Stimulated activated CD4-positive, alpha-beta T cell treated with anti-CD3 and anti-CD28 coated beads, Interleukin-2, amount 100 ng/mL, for 24 hours (primary cell): Measurements from ENCODE around the gene MAP3K7.

Source experiments
- DNase-seq, 2 donors: peaks; one replicate each; pipeline ENCODE4 v3.0.0-alpha.2; 2020

Gene MAP3K7

DNA sequence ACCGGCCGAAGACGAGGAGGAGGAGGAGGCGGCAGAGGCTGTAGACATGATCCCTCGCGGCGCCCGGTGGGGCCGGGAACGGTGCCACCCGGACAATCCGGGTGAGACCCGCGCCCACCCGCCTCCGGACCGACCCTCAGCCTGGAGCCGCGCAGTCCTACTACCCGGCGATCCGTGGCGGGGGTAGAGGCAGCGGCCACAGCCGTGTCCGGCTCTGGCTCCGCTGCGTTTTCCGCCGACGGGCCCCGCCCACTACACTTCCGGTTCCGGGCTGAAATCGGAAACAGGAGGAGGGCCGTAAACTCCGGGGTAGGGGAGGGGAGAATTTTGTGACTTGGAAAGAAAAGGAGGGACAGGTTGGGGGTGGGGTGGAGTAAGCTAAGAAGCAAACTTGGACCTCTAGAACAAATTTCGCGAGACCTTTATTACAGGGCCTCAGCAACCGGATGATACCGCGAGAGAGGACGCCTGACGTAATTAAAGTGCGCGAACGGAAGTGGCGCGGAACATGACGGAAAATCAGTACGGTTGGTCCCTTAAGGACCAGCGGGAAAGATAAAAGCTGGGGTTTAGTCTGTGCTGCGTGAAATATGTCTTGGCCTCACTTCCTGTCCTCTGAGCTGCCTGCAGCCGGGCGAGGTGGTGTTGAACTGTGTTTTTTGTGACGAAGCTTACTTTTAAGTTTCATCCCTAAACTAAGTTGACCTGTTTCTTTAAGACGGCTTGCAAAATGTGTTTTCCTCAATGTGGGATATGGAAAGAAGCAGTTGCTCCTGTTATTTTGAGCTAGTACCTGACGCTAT lies at the start of gene MAP3K7:
MAP3K7 (minus strand) TSS at position 237 of the 803 bp plus-strand sequence; CDS start at position 48, 189 bp downstream.
- peak; percentile 92 to 96 for DNase-seq

DNA sequence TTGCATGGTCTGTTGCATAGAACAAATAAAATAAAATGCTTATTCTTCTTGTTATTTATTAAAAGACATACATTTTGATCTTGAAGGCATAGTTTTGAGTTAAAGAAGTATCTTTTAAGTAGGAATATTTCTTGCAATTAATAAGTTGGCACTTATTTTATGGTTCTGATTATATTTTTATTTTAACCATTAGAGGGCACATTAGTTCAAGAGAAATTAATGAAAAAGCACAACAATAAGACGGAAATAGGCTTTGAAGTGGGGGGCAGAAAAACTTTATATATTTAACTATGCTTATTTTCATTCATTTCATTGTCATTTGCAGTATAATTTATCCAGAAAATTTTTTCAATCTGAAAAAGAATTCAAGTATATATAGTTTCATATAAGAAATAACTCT lies 44.2 kb upstream of the MAP3K7 start:
- DNase-seq, result no peak

DNA sequence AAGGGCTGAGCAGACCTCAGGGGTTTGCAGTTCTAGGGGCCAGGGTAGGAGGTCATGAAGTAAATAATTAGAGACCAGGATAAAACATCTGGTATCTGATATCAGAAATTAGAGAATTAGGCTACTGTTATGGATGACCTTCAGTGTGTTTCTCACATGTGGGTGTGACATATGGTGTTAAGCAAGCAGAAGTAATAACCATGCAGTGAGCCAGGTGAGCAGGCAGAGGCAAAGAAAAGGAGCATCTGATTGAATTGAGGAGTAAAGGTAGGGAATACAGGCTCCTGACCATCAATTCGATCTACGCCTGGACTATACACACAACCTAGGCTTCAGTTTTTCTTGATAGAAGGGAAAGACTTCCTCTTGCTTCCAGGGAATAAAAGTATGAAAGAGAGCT lies 34.7 kb upstream of the MAP3K7 start:
- DNase-seq, result no peak

DNA sequence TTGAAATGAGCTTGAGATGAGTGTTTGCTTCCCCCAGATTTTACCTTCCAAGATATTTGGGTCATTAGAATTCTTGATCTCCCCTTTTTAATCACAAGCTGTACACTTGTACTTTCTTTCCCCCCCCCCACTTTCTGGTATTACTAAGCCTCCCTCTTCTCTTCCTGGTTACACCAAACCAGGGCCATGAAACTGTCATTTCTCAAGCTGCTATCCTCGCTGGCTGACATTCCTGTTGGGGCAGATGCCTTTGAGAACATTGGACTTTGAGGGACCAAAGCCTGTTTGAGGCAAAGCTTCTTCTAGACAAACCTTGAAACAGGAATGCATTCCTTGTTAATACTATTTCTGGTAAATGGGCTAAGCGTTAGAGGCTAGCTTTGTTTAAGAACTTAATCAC lies 32.3 kb upstream of the MAP3K7 start:
- DNase-seq, result no peak

DNA sequence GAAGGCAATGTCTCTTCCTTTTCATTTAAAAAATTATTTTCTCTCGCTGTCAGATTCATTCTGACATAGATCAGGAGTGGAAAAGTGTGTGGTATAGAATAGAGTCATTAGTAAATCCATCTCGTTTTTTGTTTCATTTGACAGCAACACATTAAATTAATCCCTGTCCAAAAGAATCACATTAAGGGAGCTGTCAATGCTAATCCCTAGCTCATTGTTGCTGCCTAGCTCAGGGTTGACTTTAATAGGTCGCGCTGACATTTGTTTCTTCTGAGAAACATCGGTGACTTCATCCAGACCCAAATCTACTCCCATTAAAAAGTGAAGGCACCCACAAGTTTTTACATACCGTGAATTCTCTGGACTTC lies 25.4 kb upstream of the MAP3K7 start:
- DNase-seq, result no peak

DNA sequence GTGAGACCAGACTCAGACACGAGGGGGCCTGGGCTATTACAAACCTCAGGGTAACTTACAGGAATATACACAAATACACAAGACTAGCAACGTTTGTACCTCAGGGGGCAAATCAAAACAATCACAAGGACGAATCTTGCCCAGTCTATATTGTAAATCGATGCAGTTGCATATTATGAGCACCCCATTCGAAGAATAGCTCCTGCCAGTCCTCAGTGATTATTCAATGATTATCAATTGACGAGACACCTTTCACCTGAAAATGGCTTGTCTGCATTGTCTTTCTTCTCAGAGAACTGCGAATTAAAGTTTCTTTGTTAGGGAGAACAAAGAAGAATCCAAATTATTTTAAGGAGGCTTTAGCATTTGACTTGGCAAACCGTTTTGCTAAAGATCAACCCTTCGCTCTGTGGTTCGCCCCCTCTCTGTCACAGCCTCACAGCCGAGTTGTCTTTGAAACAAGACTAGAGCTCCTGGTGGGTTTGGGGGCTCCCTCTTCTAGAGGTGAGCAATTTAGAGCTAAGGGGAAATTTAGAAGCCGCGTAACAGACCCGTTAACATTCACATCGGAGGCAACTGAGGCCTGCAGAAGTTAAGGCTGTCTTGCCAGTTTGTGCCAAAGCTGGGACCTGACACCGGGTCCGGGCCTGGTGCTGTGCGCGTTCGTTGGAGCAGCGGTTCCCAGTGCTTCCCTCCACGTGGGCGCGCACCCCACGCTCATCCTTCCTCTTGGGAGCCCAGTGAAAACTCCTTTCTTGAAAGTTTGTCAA lies 24.9 kb upstream of the MAP3K7 start:
- DNase-seq, result no peak

DNA sequence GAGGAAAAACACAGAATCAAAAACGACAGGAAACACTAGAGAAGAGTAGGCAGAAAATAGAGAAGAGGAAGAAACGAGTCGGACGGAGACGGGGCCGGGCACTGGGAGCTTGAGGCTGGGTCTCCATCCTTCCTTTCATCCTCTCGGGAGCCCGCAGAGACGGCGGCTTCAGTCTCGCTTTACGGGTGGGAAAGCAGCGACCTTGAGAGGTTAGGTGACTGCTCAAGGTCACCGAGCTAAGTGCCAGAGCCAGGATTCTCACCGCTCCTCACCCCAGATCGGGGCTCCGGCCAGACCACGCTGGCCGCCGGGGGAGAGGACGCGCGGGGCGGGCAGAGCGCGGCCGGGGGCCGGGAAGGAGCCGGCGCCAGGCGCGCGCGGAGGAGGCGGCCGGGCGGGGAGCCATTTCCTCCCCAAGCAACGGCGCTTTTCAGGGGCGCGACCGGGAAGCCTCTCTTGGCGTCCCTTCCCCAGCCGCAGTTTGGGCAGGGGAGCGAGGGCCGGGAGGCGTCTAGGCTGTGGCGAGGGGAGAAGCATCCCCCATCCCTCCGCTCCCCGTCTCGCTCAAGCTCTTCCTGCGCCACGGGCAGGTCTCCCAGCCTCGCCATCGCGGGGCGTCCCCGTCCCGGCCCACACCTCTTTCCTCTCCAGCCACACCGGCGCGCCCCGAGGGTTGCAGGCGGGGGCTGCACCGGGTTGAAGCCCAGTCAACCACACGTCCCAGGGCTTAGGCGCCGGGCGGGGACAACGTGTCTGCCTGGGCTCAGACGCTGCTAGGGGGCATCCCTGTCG lies 24.1 kb upstream of the MAP3K7 start:
- DNase-seq, result peak; percentile 43 to 62

DNA sequence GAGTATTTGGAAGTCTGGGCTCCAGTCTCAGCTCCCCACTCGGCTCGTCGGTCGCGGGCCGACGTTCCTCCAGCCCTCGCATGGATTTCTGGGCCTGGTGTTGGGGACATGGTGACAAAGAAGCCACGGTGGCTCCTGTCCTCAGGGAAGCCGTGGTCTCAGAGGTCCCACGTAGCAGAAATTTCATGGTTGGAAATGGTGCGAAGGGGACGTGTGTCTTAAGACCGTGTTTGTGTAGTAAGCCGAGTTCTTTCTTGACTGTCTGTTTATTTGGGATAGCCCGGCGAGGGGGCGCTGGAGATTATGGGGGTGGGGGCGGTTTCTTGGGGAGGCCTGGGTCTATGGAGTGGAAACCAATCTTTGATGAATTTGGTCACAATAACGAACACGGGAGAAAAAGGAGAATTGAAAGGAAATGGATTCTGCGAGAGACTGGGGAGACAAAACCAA lies 23.5 kb upstream of the MAP3K7 start:
- DNase-seq, result no peak

DNA sequence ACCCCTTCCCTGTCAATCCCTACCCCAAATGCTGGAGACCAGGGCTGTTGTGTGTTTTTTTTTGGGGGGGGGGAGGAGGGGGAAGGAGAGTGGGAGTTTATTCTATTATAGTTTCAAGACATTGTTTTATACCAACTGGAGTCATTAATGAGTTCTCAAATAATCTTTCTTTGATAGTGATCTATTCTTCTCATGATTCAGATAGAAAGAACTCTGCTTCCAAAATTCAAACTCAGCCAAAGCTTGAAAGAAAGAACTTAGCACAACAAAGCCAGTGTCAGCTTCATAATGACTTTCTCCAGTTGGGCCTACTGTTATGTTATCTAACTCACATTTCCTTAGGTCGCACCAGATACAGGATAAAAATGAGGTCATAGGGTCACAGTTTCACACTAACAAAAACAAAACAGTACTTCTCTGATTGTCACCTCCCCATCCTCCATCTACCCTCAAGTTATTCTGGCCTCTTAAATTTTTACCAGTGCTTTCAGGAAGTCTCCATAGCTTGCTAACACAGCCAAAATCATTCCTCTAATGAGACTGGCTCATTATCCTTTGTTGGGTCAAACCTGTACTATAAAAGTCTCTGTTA lies 19.0 kb upstream of the MAP3K7 start:
- no peak for DNase-seq

DNA sequence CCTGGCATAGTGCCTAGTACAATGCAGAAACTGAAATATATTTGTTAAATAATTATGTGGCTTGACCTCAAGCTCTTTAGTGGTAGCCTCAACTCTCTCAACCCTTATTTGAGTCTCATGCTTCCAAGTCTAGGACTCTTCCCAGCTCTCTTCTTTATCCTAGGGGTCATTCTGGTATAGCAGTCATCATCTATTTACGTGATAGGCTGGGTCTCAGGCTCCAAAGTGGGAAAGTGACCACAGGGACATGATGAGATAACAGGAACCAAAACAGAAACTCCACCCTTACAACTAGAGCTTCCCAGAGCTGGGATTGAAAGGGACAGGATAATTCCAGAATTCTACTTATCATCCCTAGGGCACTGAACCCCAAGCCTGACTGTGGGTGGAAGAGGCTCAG lies 17.7 kb upstream of the MAP3K7 start:
- no peak for DNase-seq

DNA sequence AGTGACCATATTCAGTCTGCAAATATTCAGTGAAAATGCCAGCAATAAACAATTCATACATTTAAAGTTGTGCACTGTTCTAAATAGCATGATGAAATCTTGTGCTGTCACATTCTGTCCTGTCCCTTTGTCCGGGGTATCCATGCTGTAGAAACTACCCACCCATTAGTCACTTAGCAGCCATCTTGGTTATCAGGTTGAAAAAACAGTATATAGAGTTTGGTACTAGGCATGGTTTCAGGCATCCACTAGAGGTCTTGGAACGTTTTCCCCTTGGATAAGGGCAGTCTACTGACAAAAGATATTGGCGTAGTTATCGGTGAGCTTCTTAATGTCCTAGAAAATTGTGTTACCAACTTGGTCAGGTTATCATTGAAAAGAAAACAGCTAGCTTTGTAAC lies 12.3 kb upstream of the MAP3K7 start:
- no peak for DNase-seq

DNA sequence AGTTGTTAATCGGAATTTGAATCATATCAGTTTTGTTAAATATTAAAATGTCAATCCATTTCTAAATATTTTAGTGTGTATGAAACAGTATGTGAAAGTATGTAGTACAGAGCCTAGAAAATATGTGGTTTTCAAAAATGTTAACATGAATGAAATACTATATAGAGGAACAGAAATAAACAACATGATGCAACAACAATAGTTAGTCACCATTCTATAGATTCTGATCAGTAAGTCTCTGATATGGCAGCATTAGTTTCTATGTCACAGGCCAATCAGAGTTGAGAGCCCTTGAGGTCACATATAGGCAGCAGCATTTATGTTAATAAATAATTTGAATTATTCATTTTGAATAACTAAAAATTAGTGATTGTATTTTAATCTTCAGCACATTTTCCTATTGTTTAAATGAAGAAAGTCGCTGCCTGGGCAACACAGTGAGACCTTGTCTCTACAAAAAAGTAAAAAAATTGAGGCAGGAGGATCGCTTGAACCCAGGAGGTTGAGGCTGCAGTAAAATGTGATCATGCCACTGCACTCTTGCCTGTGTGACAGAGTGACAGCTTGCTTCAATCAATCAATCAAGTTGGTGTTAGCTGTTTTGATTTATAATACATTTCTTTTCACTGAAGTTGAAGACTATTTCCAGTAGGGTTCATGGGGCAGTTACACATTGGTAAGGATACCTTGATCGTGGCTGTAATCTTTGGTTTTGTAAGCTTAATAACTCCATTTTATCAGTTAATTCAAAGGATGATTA lies 11.5 kb upstream of the MAP3K7 start:
- DNase-seq, result no peak

DNA sequence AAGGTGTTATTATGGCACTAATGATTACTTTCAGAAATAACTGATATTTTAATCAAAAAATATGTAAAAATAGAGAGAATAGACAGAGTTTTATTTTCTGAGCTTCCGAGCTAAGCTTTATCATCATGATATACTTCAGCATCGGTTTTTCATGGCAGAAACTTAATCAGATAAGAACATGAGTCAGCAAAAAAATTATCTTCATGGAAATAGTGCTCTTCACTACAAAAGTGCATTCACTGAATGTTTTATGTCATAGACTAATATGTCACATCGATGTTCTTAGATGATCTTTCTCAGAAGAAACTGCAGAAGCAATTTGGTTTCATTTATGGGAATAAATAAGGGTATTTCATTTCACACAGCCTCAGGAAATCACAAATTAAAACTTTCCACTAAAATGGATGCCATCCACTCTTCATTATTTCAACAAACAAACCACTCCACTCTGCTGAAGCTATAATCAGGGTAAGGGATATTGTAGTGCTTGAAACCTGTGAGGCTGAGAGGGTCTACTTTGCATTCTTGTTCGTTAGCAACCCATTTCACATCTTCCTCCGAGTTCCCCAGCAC lies 10.2 kb upstream of the MAP3K7 start:
- no peak for DNase-seq

DNA sequence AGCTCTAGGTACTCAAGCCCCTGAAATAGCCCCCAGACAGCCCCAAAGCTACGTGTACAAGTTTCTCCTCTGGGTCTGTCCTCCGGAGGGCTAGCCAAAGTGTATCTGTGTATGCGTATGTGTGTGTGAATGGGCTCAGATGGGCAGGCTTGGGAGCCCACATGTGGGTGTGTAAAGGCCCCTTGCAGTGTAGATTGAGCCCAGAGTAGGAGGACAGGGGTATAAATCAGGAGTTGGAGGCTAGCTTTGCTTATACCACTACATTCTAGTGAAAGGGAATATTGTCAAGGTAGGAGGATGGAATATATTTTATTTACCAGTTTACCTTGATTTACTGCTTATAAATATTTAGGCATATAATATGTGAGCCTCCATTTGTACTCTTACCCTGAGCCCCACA lies 9.0 kb upstream of the MAP3K7 start:
- DNase-seq, result no peak

DNA sequence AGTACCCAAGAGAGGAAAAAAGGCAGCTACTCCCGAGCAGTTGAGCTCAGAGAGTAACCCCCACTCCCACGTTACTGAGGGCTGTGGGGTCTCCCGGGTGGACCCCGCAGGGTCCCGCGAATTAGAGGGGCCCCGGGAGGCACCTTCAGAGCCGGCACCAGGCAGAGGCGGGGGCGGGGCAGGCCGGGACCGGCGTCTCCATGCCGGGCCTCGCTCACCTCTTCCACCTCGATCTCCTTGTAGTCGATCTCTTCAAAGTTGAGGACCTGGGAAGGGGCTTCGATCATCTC lies 381 bp downstream of the MAP3K7 start:
- peak in 1 of 2 donors; percentile 51 for DNase-seq

DNA sequence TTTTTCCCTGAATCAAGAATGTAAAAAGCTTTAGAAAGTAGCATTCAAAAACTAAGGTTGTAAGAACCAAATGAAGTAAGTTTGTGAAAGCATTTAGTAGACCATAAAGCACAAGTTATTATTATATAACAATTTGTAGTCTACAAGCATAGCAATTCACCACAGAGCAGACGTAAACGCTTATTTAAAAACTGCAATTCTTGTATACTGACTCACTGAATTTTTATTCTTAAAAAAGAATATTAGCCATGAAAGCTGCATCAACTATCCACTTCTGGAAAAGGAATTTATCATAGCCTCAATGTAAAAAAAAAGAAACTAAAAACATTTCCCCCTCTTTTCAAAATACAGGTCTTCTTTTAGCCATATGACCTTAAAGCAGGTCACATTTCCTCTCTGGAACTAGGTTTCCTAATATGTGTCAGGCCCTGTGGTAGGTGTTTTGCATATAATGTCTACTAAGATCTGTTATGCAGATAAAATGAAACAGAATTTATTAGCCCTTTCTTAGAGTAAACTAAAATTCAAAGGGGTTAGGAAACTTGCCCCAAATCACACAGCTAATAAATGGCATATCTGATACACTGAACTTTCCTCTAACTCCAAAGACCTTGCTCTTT lies 2.1 kb downstream of the MAP3K7 start:
- DNase-seq, result no peak

DNA sequence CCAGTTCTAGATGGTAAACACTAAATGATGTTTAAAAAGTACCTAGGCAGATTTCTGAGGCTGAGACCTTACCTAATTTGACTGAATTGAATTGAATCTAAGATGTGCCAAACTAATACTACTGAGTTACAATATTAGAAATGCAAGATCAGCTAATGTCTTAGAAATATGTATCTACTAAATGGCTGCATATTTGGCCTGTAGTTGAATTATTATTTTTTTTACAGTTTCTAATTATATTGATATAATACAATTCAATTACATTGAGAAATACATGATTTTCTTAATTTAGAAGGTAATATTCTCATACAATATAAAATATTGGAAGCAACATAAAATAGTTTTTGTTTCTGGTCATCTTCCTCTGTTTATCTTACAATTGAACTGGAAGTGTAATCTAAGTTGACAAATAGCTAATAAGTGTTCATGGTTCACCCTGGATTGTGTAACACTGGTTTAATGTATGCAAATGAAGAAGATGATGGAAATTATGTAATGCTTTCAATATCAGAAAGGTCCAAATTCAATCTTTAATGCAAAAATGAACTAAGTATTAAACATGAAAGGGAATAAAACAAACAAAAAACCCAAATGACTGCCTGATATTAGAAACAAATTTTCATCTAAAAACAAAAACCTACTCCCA lies 2.9 kb downstream of the MAP3K7 start:
- DNase-seq, result no peak

DNA sequence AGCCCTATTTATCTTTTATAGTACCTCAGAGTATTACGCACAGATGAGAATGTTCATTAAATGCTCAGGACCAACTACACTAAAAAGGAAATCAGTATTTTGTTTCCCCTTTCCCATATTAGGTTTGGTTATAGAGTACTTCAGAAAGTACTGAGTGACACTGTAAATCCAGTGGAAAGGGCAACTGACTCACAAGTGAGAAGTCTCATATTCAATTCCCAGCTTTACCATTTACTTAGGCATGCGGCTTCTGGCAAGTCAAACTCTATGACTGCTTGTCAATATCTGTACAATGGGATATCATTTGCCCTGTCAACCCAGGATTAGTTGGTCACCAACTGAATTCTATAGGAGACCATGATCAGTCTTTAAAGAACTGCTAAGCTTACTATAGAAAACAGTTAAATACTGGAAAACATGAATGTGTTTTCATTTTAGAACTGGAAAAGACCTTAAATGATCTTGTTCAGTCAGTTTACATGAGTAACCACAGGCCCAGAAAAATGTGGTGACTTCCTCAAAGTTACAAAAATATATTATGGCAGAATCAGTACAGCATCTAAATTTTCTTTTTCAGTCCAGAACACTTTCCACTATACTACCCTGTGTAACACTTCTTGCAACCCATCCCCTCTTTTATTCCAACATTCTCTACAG lies 3.6 kb downstream of the MAP3K7 start:
- DNase-seq, result no peak

DNA sequence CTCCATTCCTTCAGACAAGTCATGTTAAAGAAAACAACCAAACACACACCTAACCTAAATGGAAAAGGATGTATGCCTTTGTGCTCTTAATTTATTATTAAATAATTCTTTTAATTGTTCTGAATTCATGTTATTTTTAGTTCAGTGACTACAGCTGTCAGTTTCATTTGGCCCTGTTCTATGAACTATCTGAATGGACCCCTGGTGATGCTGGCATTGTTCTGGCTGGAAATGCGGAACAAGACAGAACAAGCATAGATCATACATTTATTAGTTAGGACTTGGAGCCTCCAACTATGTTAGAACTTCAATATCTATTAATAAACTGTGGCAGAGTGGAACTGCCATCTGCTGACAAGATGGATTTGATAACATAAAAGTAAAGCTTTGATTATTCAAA lies 5.7 kb downstream of the MAP3K7 start:
- DNase-seq, result no peak

DNA sequence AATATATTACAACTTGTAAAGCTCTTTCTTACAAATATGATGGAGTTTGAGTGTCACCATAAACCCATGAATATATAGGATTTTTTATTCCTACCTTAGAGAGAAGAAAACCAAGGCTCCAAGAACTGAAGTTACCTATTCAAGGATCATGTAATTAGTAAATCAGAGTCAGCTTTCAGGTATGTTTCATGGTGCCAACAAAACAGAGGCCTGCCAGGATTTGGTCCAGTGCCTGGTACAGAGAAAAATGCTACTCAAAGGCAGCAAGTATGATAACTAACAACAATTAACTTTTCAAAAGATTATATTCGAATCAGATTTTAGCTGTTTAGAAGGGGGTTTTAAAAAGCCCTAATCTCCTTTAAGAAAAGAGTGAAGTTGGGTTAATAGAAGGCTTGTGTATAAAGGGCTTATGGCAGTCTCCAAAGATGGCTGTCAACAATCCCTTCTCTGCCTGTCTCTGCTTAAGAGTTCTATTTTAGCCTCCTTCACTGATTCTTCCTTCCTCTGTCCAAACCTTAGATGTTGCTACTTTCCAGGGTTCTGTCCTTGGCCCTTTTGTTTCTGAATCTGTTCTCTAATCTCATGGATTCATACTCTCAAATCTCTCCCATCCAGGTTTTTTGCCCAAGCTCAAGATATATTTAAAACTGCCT lies 7.8 kb downstream of the MAP3K7 start:
- no peak for DNase-seq
